Panc1 (cell line): Measurements from ENCODE around the gene SKAP1. TPM values are rescaled to one million over a fixed set of nuclear protein-coding genes. Genes with fewer than 3 reads are reported as not detected.

Source experiments
- ATAC-seq: fragments of 200-7000 bp; cut with Tn5 transposase; 2 replicates; pipeline ENCODE4 v1.9.1; 2020; ENCODE audit warnings: mild to moderate bottlenecking, moderate library complexity
- BruUV-seq: library from RNA; stranded (reverse); fragments of 400-500 nt; replicated peaks from 2 replicates; lab custom pipeline; 2021; lab: Mats Ljungman, UMichigan
- CTCF ChIA-PET: fragments of 300-600 bp; sonication (Branson Sonifier 250); formaldehyde crosslinking; loops from one replicate; lab custom pipeline; 2022; ENCODE audit warnings: antibody characterized with exemption; lab: Charles Lee
- POLR2A ChIA-PET: fragments of 300-600 bp; sonication (Branson Sonifier 250); formaldehyde crosslinking; loops from one replicate; lab custom pipeline; 2022; ENCODE audit warnings: antibody characterized with exemption; lab: Charles Lee
- DNase-seq: peaks from one replicate; pipeline ENCODE4 v3.0.0-alpha.2; 2010; ENCODE audit warnings: low read depth, low spot score
- H3K27ac ChIP-seq: 2 replicates; pipeline ENCODE4 v1.5.1; 2011; ENCODE audit warnings: mild to moderate bottlenecking, low read length, inconsistent platforms
- H3K27me3 ChIP-seq: fragments of 200-500 bp; sonication (Bioruptor generic); 2 replicates; pipeline ENCODE4 v1.6.0; 2014; ENCODE audit warnings: low read length, inconsistent platforms; ENCODE audit not compliant: control insufficient read depth, insufficient read depth
- H3K36me3 ChIP-seq: fragments of 200-500 bp; sonication (Bioruptor generic); 2 replicates; pipeline ENCODE4 v1.5.1; 2014; ENCODE audit warnings: inconsistent platforms, mild to moderate bottlenecking, low read length, moderate library complexity; ENCODE audit not compliant: control insufficient read depth, insufficient read depth
- H3K4me1 ChIP-seq: 2 replicates; pipeline ENCODE4 v1.5.1; 2011; ENCODE audit warnings: inconsistent platforms, mild to moderate bottlenecking, low read length, moderate library complexity; ENCODE audit not compliant: control insufficient read depth, insufficient read depth
- H3K4me3 ChIP-seq, 2 experiments: 2 replicates each; pipeline ENCODE4 v1.5.1; 2011 to 2012; ENCODE audit warnings: low read depth in 2 of 2, low read length in 2 of 2, mild to moderate bottlenecking in 2 of 2, inconsistent platforms in 1 of 2, moderate library complexity in 1 of 2
- H3K9me3 ChIP-seq: fragments of 200-500 bp; sonication (Bioruptor generic); 2 replicates; pipeline ENCODE4 v1.5.1; 2014; ENCODE audit warnings: low read depth, mild to moderate bottlenecking, inconsistent platforms, low read length, moderate library complexity; ENCODE audit not compliant: control insufficient read depth, insufficient read depth
- CTCF ChIP-seq: fragments of 450-650 bp; IDR thresholded peaks from 2 replicates; pipeline ENCODE4 v1.5.1; 2017; ENCODE audit warnings: mild to moderate bottlenecking
- POLR2AphosphoS5 ChIP-seq: IDR thresholded peaks from 2 replicates; pipeline ENCODE4 v1.6.1; 2012; ENCODE audit warnings: mild to moderate bottlenecking, low read depth, low read length, moderate library complexity
- REST ChIP-seq, 2 experiments: IDR thresholded peaks; 2 replicates each; pipeline ENCODE4 v1.6.1; 2011 to 2012; ENCODE audit warnings: low read depth in 2 of 2, control low read depth in 1 of 2, low read length in 1 of 2, mild to moderate bottlenecking in 1 of 2, moderate library complexity in 1 of 2; ENCODE audit not compliant: insufficient read depth in 1 of 2
- SIN3A ChIP-seq: IDR thresholded peaks from 2 replicates; pipeline ENCODE4 v1.6.1; 2012; ENCODE audit warnings: low read depth, mild to moderate bottlenecking, low read length, moderate library complexity, borderline replicate concordance; ENCODE audit not compliant: insufficient read depth
- TCF7L2 ChIP-seq: IDR thresholded peaks from 2 replicates; pipeline ENCODE4 v1.6.1; 2011; ENCODE audit warnings: mild to moderate bottlenecking, low read depth, low read length, inconsistent platforms
- in situ Hi-C: cut with HindIII; loops from 2 replicates; pipeline ENCODE4 v1.10.0; 2016; ENCODE audit warnings: low sequenced_read_pairs, low pct_unique_long_range_greater_than_20kb
- intact Hi-C: fragments of 100-400 bp; cut with micrococcal nuclease; formaldehyde crosslinking; loops from one replicate; pipeline ENCODE4 v1.10.0; 2022; ENCODE audit not compliant: unreplicated experiment
- total RNA-seq: library from RNA; stranded (reverse); gene quantifications from one replicate; pipeline ENCODE4 v1.2.1, GENCODE V29; 2021; ENCODE audit not compliant: unreplicated experiment

The SKAP1 gene
- total RNA-seq, 1 experiment from 2014 or later = 0.90 TPM

GRCh38 chr17:48432820-48433775, 3.1 kb upstream of the SKAP1 start:
- Histone ChIP-seq H3K4me3 (no peak overlapping the region), H3K27ac (no peak overlapping the region), H3K36me3 (no peaks in the 10 kb centered on the region), H3K27me3 (0 out of 2 replicates have a peak, but pooled peaks cover 4% of the 10 kb centered on the region), H3K4me1 (no peaks in the 10 kb centered on the region), H3K9me3 (no peaks in the 10 kb centered on the region)
- in situ Hi-C loops = no loop called here
- no peak for ATAC-seq
- ChIA-PET POLR2A (interaction anchor here (0.5 kb wide), 1 partner anchor 78 kb away, joined by 7 read pairs; no protein-coding TSS in a partner anchor), CTCF (no interaction called here)
- TF ChIP-seq CTCF = no peak
- no peak for TF ChIP-seq TCF7L2
- TF ChIP-seq POLR2AphosphoS5 = no peak
- no peak for TF ChIP-seq REST (IDR thresholded peaks at IDR 0.05; ENCODE audit: insufficient read depth in 1 of 2, low read depth in 2 of 2, low read length in 1 of 2)
- no peak for DNase-seq
- intact Hi-C loops = no loop called here
- no TSS peak for BruUV-seq

GRCh38 chr17:48429156-48429555, 858 bp downstream of the SKAP1 start:
- no peaks in the 10 kb centered on the region for H3K9me3 ChIP-seq
- ATAC-seq = no peak
- no peak overlapping the region for H3K27ac ChIP-seq
- ChIA-PET CTCF (no interaction called here), POLR2A (no interaction called here)
- no peaks in the 10 kb centered on the region for H3K36me3 ChIP-seq
- 0 out of 2 replicates have a peak, but pooled peaks cover 4% of the 10 kb centered on the region for H3K27me3 ChIP-seq
- intact Hi-C loops = no loop called here
- no peaks in the 10 kb centered on the region for H3K4me1 ChIP-seq
- DNase-seq = no peak
- in situ Hi-C loops = no loop called here
- TF ChIP-seq SIN3A (no peak), TCF7L2 (no peak), REST (IDR thresholded peaks at IDR 0.05; ENCODE audit: insufficient read depth in 1 of 2, low read depth in 2 of 2, low read length in 1 of 2) (no peak), CTCF (no peak), POLR2AphosphoS5 (no peak)
- no TSS peak for BruUV-seq
- H3K4me3 ChIP-seq = no peak overlapping the region
